ENCODE results near the gene SLC6A18.

SLC6A18 gene

GRCh38 chr5:1194378-1194777 lies 30.8 kb upstream of the SLC6A18 start:
- no peak overlapping the region for H3K4me3 ChIP-seq (ENCODE audit: low read depth, low read length)
- TF ChIP-seq, protein P1, sequence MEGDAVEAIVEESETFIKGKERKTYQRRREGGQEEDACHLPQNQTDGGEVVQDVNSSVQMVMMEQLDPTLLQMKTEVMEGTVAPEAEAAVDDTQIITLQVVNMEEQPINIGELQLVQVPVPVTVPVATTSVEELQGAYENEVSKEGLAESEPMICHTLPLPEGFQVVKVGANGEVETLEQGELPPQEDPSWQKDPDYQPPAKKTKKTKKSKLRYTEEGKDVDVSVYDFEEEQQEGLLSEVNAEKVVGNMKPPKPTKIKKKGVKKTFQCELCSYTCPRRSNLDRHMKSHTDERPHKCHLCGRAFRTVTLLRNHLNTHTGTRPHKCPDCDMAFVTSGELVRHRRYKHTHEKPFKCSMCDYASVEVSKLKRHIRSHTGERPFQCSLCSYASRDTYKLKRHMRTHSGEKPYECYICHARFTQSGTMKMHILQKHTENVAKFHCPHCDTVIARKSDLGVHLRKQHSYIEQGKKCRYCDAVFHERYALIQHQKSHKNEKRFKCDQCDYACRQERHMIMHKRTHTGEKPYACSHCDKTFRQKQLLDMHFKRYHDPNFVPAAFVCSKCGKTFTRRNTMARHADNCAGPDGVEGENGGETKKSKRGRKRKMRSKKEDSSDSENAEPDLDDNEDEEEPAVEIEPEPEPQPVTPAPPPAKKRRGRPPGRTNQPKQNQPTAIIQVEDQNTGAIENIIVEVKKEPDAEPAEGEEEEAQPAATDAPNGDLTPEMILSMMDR (conservative IDR thresholded peaks at IDR 0.05; ENCODE audit: low read depth, low read length): no peak
- DNase-seq (ENCODE audit: low read depth): no peak

GRCh38 chr5:1195439-1195838 lies 29.7 kb upstream of the SLC6A18 start:
- TF ChIP-seq, protein P1 (conservative IDR thresholded peaks at IDR 0.05; ENCODE audit: low read depth, low read length): no peak
- no peak for DNase-seq (ENCODE audit: low read depth)
- no peak overlapping the region for H3K4me3 ChIP-seq (ENCODE audit: low read depth, low read length)

DNA sequence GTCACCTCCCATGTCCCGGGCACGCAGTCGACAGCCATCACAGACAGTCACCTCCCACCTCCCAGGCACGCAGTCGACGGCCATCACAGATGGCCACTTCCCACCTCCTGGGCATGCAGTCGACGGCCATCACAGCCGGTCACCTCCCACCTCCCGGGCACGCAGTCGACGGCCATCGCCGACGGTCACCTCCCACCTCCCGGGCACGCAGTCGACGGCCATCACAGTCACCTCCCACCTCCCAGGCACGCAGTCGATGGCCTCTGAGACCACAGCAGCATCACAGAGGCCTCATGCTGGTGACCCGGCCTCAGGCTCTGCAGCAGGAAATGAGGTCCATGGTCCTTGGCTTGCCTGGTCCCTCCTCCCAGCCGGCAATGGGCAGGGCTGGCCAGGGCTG lies 29.3 kb upstream of the SLC6A18 start:
- DNase-seq (ENCODE audit: low read depth): no peak
- TF ChIP-seq, protein P1 (conservative IDR thresholded peaks at IDR 0.05; ENCODE audit: low read depth, low read length): no peak
- H3K4me3 ChIP-seq (ENCODE audit: low read depth, low read length): no peak overlapping the region

GRCh38 chr5:1196562-1196961 lies 28.6 kb upstream of the SLC6A18 start:
- TF ChIP-seq, protein P1 (conservative IDR thresholded peaks at IDR 0.05; ENCODE audit: low read depth, low read length): no peak
- H3K4me3 ChIP-seq (ENCODE audit: low read depth, low read length): no peak overlapping the region
- DNase-seq (ENCODE audit: low read depth): no peak

GRCh38 chr5:1197876-1198666 lies 27.1 kb upstream of the SLC6A18 start:
- DNase-seq (ENCODE audit: low read depth): no peak
- no peak overlapping the region for H3K4me3 ChIP-seq (ENCODE audit: low read depth, low read length)
- TF ChIP-seq, protein P1 (conservative IDR thresholded peaks at IDR 0.05; ENCODE audit: low read depth, low read length): no peak

DNA sequence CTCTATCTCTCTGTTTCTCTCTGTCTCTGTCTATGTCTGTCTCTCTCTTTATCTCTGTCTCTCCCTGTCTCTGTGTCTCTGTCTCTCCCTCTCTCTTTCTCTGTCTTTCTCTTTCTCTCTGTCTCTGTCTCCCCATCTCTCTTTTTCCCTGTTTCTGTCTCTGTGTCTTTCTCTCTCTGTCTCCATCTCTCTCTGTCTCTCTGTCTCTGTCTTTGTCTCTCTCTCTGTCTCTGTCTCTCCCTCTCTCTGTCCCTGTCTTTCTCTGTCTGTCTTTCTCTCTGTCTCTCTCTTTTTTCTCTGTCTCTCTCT lies 25.9 kb upstream of the SLC6A18 start:
- H3K4me3 ChIP-seq (ENCODE audit: low read depth, low read length): no peak overlapping the region
- DNase-seq (ENCODE audit: low read depth): no peak
- TF ChIP-seq, protein P1 (conservative IDR thresholded peaks at IDR 0.05; ENCODE audit: low read depth, low read length): no peak

Data from choroid plexus epithelial cell (primary cell).